HepG2 (cell line): ENCODE results near the gene PEX12. TPM values are rescaled to one million over a fixed set of nuclear protein-coding genes. Genes with fewer than 3 reads are reported as not detected.

Experiments used
- ATAC-seq: fragments of 200-7000 bp; cut with Tn5 transposase; 3 replicates; pipeline ENCODE4 v1.9.1; 2020; ENCODE audit warnings: mild to moderate bottlenecking, moderate library complexity
- BruUV-seq: library from RNA; stranded (reverse); fragments of 400-500 nt; replicated peaks from 2 replicates; lab custom pipeline; 2021; lab: Mats Ljungman, UMichigan
- CTCF ChIA-PET: fragments of 300-600 bp; formaldehyde crosslinking; extraction: SDS; loops from one replicate; lab custom pipeline; 2021; ENCODE audit warnings: low total read pairs, inconsistent platforms, low intra/inter-chr PET ratio; lab: Yijun Ruan, JAX
- POLR2A ChIA-PET: fragments of 350-600 bp; sonication (Branson Sonifier 250); formaldehyde crosslinking; loops from one replicate; lab custom pipeline; 2020; ENCODE audit warnings: antibody characterized with exemption, inconsistent platforms; lab: Yijun Ruan, JAX
- DNase-seq: peaks from one replicate; pipeline ENCODE4 v3.0.0-alpha.2; 2015; ENCODE audit warnings: low spot score
- FAIRE-seq: peaks from 3 replicates; lab custom pipeline; 2011; peaks lifted over from hg19 to GRCh38; lab: Jason Lieb, UNC
- H2AFZ ChIP-seq: one replicate; pipeline ENCODE4 v1.6.1; 2011; ENCODE audit warnings: low read length, inconsistent platforms
- H3K27ac ChIP-seq: fragments of 300-600 bp; 3 replicates; pipeline ENCODE4 v1.8.0; 2011; ENCODE audit warnings: mixed run types, mild to moderate bottlenecking, mixed read lengths, low read length, inconsistent platforms; ENCODE audit not compliant: insufficient read depth; ENCODE audit errors: extremely low read length
- H3K27me3 ChIP-seq, 2 experiments: fragments of 200-600 bp in 1 of 2; 2 replicates in 1 of 2; 3 replicates in 1 of 2; pipeline versions ENCODE4 v1.6.0 to v1.8.0; 2011; ENCODE audit warnings: low read length in 2 of 2, mild to moderate bottlenecking in 2 of 2, moderate library complexity in 2 of 2, inconsistent platforms in 1 of 2; ENCODE audit not compliant: insufficient read depth in 2 of 2, control insufficient read depth in 1 of 2
- H3K36me3 ChIP-seq, 2 experiments: fragments of 200-600 bp in 1 of 2; replicated peaks in 1 of 2; 2 replicates in 1 of 2; 3 replicates in 1 of 2; pipeline versions ENCODE4 v1.5.1 to v1.8.0; 2011; ENCODE audit warnings: low read length in 2 of 2, inconsistent platforms in 1 of 2; ENCODE audit not compliant: insufficient read depth in 2 of 2, control insufficient read depth in 1 of 2
- H3K4me1 ChIP-seq: 2 replicates; pipeline ENCODE4 v1.5.1; 2012; ENCODE audit warnings: low read length, inconsistent platforms; ENCODE audit not compliant: insufficient read depth
- H3K4me2 ChIP-seq: 2 replicates; pipeline ENCODE4 v1.6.0; 2011; ENCODE audit warnings: low read depth, low read length, inconsistent platforms
- H3K4me3 ChIP-seq, 3 experiments: fragments of 200-600 bp in 1 of 3; sonication (generic), shearing (Covaris generic) in 1 of 3; replicated peaks in 1 of 3; 2 replicates each; pipeline ENCODE4 v1.5.1; 2011 to 2016; ENCODE audit warnings: low read length in 3 of 3, inconsistent platforms in 2 of 3, low read depth in 2 of 3, mild to moderate bottlenecking in 2 of 3, control low read depth in 1 of 3, mixed read lengths in 1 of 3; ENCODE audit not compliant: insufficient read depth in 1 of 3
- H3K79me2 ChIP-seq: one replicate; pipeline ENCODE4 v1.6.1; 2011; ENCODE audit warnings: low read length, inconsistent platforms; ENCODE audit not compliant: insufficient read depth
- H3K9ac ChIP-seq: 2 replicates; pipeline ENCODE4 v1.6.0; 2011; ENCODE audit warnings: mild to moderate bottlenecking, low read depth, low read length, inconsistent platforms; ENCODE audit not compliant: insufficient read depth
- H3K9me3 ChIP-seq: 2 replicates; pipeline ENCODE4 v1.5.1; 2012; ENCODE audit warnings: mild to moderate bottlenecking, low read length
- H4K20me1 ChIP-seq: 2 replicates; pipeline ENCODE4 v1.6.0; 2011; ENCODE audit warnings: inconsistent platforms, mild to moderate bottlenecking, low read length, moderate library complexity; ENCODE audit not compliant: insufficient read depth
- BRD4 ChIP-seq: sonication (generic); formaldehyde crosslinking; IDR thresholded peaks from 2 replicates; pipeline ENCODE4 v1.4.0; 2020; ENCODE audit warnings: missing genetic modification reagents
- CC2D1A ChIP-seq: sonication (generic); formaldehyde crosslinking; IDR thresholded peaks from 2 replicates; pipeline ENCODE4 v1.8.1; 2023; ENCODE audit warnings: mild to moderate bottlenecking, missing genetic modification reagents
- CEBPZ ChIP-seq: IDR thresholded peaks from 2 replicates; pipeline ENCODE4 v1.6.1; 2012; ENCODE audit warnings: low read length, improper control_type of control experiment
- CREBL2 ChIP-seq: sonication (generic); formaldehyde crosslinking; IDR thresholded peaks from 2 replicates; pipeline ENCODE4 v1.8.1; 2023; ENCODE audit warnings: missing genetic modification reagents, mild to moderate bottlenecking, borderline replicate concordance
- MXI1 ChIP-seq: IDR thresholded peaks from 3 replicates; pipeline ENCODE4 v1.6.1; 2012; ENCODE audit warnings: low read depth, low read length, inconsistent platforms, borderline replicate concordance
- NCOR1 ChIP-seq: fragments of 200-600 bp; sonication (generic); IDR thresholded peaks from 2 replicates; pipeline ENCODE4 v1.7.0; 2017; ENCODE audit warnings: antibody characterized with exemption, low read length, borderline replicate concordance
- NONO ChIP-seq, 2 experiments: fragments of 450-650 bp in 1 of 2; sonication (generic) in 1 of 2; formaldehyde crosslinking in 1 of 2; IDR thresholded peaks in 1 of 2; conservative IDR thresholded peaks in 1 of 2; 2 replicates each; pipeline versions ENCODE4 v1.6.1 to v1.8.0; 2017 to 2022; ENCODE audit warnings: mild to moderate bottlenecking in 1 of 2, missing genetic modification reagents in 1 of 2, moderate library complexity in 1 of 2
- NPAS2 ChIP-seq: sonication (generic); formaldehyde crosslinking; IDR thresholded peaks from 2 replicates; pipeline ENCODE4 v1.8.0; 2022; ENCODE audit warnings: mild to moderate bottlenecking, missing genetic modification reagents, borderline replicate concordance
- SP4 ChIP-seq: sonication (generic); formaldehyde crosslinking; IDR thresholded peaks from 2 replicates; pipeline ENCODE4 v1.8.1; 2023; ENCODE audit warnings: mild to moderate bottlenecking, missing genetic modification reagents
- STAG1 ChIP-seq: sonication (generic); formaldehyde crosslinking; IDR thresholded peaks from 2 replicates; pipeline ENCODE4 v1.4.0; 2020; ENCODE audit warnings: missing genetic modification reagents
- TRIM24 ChIP-seq: sonication (generic); formaldehyde crosslinking; IDR thresholded peaks from 2 replicates; pipeline ENCODE4 v1.8.0; 2022; ENCODE audit warnings: mild to moderate bottlenecking, missing genetic modification reagents
- XRCC5 ChIP-seq: fragments of 200-400 bp; formaldehyde crosslinking; optimal IDR thresholded peaks from 2 replicates; pipeline ENCODE3; 2017; ENCODE audit warnings: mild to moderate bottlenecking, low read length
- ZBTB33 ChIP-seq: sonication (generic); formaldehyde crosslinking; IDR thresholded peaks from 2 replicates; pipeline ENCODE4 v1.4.0; 2020; ENCODE audit warnings: missing genetic modification reagents
- ZBTB8A ChIP-seq: sonication (generic); formaldehyde crosslinking; IDR thresholded peaks from 2 replicates; pipeline ENCODE4 v1.4.0; 2020; ENCODE audit warnings: mild to moderate bottlenecking, low read depth, missing genetic modification reagents, borderline replicate concordance
- ZNF614 ChIP-seq: IDR thresholded peaks from 2 replicates; pipeline ENCODE4 v1.6.1; 2018; ENCODE audit warnings: missing biosample characterization, missing genetic modification reagents, inconsistent platforms, borderline replicate concordance
- ZSCAN29 ChIP-seq: sonication (generic); formaldehyde crosslinking; conservative IDR thresholded peaks from 2 replicates; pipeline ENCODE4 v1.4.0; 2020; ENCODE audit warnings: mild to moderate bottlenecking, missing genetic modification reagents
- WGBS: methylation state at CpG from one replicate; pipeline ENCODE4 v1.1.6; 2017; ENCODE audit warnings: low lambda C conversion rate; 5-methylcytosine and 5-hydroxymethylcytosine counted together
- in situ Hi-C: cut with HindIII; loops from 2 replicates; pipeline ENCODE4 v1.10.0; 2017; ENCODE audit warnings: low pct_unique_long_range_greater_than_20kb; ENCODE audit not compliant: extremely low pct_ligation_motif_present
- intact Hi-C: fragments of 100-400 bp; cut with micrococcal nuclease; formaldehyde crosslinking; loops from one replicate; pipeline ENCODE4 v1.10.0; 2022; ENCODE audit not compliant: unreplicated experiment
- polyA plus RNA-seq, 8 experiments: library from polyadenylated mRNA; depleted of rRNA in 3 of 8; stranded (reverse) in 7 of 8; unstranded in 1 of 8; fragments of >200 nt; fragmentation: Illumina TruSeq in 4 of 8; extraction: Trizol in 4 of 8; gene quantifications; 2 replicates each; pipeline versions ENCODE4 v1.2.1 to v1.2.3, GENCODE V29; 2011 to 2016; ENCODE audit warnings: low read depth in 4 of 8, missing spikeins in 1 of 8, mixed read lengths in 1 of 8; ENCODE audit not compliant: insufficient read depth in 1 of 8
- total RNA-seq, 5 experiments: library from RNA; depleted of rRNA; stranded (reverse); fragments of >200 nt; fragmentation: Illumina TruSeq; extraction: Trizol; gene quantifications; 2 replicates each; pipeline ENCODE4 v1.2.3, GENCODE V29; 2016; ENCODE audit warnings: low read depth in 1 of 5

PEX12 gene
- total and polyA plus RNA-seq, 2 of the 13 experiments (the other 11 are each of a cell fraction or from before 2014, with no cell fraction given) = 5.1 to 11.9 TPM

- peak; percentile 60 for TF ChIP-seq ZBTB33 (CRISPR knock-in tag)
- no peak for TF ChIP-seq NCOR1
- no peak for TF ChIP-seq CC2D1A (CRISPR knock-in tag)
Observed at GRCh38 chr17:35596530-35597233, 18.3 kb upstream of the PEX12 start (continued).

- ChIA-PET CTCF (no interaction called here), POLR2A (no interaction called here)
- no peaks in the 10 kb centered on the region for H3K9me3 ChIP-seq
- peaks cover 21% of the 10 kb centered on the region for H3K79me2 ChIP-seq
- no peak for ATAC-seq
- no peak overlapping the region for H3K27ac ChIP-seq
- H3K4me2 ChIP-seq = no peak overlapping the region
- H4K20me1 ChIP-seq = no peaks in the 10 kb centered on the region
- 98% methylated on average over 4 of the region's 4 CpGs for whole genome bisulfite sequencing
- H3K27me3 ChIP-seq = no peaks in the 10 kb centered on the region; a peak in 1 of 5 replicates
- no peak for FAIRE-seq
- peaks cover 16 to 49% of the 10 kb centered on the region in 2 experiments; a peak in 4 of 5 replicates for H3K36me3 ChIP-seq
- H2AFZ ChIP-seq = no peak overlapping the region
- no peak for DNase-seq
- in situ Hi-C loops = no loop called here
- no TSS peak for BruUV-seq
- intact Hi-C loops = no loop called here
- no peak overlapping the region for H3K9ac ChIP-seq
- H3K4me1 ChIP-seq = no peaks in the 10 kb centered on the region
- H3K4me3 ChIP-seq = no peak overlapping the region
- TF ChIP-seq SP4 (CRISPR knock-in tag) (no peak), MXI1 (no peak), CEBPZ (no peak), ZNF614 (no peak), XRCC5 (no peak), TRIM24 (CRISPR knock-in tag) (no peak), ZBTB8A (CRISPR knock-in tag) (no peak), CREBL2 (no peak), NPAS2 (no peak), STAG1 (CRISPR knock-in tag) (no peak), ZSCAN29 (CRISPR knock-in tag) (no peak), BRD4 (CRISPR knock-in tag) (no peak), NONO (IDR thresholded peaks at IDR 0.05) (no peak), NONO (CRISPR knock-in tag; conservative IDR thresholded peaks at IDR 0.05) (no peak)
Observed at GRCh38 chr17:35596072-35596471, 17.7 kb upstream of the PEX12 start.
